NCI-H187 treated with DMSO at 0.1 percent for 48 hours (cell line): ENCODE measurements around the gene LAMP1.
"Not testable (repeated sequence)": the region's sequence is repeated elsewhere in the genome, so short reads cannot be mapped to it uniquely, and the experiment has no call there.

Experiments used
- DNase-seq: peaks from one replicate; lab custom pipeline; 2025; lab: John Stamatoyannopoulos, UW

LAMP1 gene

DNA sequence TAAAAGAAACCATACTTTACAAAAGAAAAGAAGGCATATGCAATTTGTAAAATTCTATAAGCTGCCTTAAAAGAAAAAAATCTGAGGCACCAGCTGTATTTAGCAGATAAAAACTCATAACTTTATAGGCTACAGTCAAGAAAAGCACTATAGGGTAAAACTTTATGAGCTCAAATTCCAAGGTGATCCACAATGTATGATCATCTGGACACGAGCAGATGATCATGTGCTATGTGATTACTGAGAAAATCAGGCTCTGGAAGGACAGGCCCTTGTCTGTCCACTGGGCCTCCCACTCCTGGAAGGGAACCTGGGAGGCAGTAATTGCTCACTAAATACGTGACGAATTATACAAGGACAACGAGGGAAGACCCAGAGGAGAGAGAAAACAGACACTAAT is 59.6 kb downstream of the LAMP1 start:
- DNase-seq = no peak

- DNase-seq = no peak
These were observed 60.5 kb downstream of the LAMP1 start for GRCh38 chr13:113357529-113357928.

- DNase-seq = no peak
These were observed 61.7 kb downstream of the LAMP1 start for GRCh38 chr13:113358653-113359190.

- no peak for DNase-seq
These were observed 62.5 kb downstream of the LAMP1 start for GRCh38 chr13:113359571-113359970.

- no peak for DNase-seq
These were observed 63.4 kb downstream of the LAMP1 start for GRCh38 chr13:113360446-113360845.

DNA sequence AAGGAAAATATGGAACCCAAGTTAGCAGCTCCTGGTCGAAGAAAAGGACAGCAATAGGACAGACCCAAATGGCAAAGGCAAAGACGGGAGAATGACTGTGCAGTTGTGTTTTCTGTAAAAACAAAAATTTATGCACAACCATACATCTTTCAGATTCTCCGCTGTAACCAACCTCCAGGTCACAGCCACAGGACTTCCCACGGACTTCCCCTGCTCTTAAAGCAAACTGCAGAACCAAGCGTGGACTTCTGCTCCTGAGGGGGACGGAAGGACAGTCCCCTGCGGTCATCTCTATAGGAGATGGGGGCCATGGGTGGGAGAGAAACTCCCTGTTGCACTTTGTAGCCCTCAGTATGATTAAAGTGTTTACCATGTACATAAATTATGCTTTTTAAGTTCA is 64.4 kb downstream of the LAMP1 start:
- DNase-seq = no peak

GRCh38 chr13:113364311-113364889 is 67.4 kb downstream of the LAMP1 start:
- no peak for DNase-seq

DNA sequence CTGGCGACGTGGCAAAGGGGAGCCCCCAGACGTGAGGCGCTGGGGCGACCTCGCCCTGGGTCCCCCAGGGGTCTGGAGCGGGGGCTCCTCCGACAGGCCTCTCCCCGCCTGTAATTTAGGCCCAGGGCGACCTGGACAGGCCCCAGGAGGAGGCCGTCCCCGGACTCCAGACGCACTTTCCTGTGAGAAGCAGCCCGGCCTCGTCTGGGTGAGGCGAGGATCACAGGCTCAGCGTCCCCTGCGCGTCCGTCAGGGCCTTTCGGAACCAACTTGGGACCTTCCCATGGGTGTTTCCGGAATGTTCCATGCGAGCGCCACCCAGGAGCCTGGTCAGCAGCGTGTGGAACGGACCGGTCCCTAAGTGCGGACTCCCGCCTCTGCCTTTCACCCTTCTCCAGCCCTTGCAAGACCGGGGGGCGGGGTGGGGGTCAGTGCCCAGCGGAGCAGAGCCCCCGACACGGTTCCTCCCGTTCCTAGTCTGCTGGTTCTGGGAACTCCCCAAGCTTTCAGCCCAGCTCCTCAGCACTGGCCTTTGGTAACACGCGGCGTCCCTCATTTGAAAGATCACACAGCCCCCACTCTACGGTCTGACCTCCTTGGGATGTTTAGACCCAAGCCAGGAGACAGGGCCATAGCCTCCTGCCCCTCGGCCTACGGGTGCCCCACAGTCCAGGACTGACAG is 68.0 kb downstream of the LAMP1 start:
- no peak for DNase-seq

DNA sequence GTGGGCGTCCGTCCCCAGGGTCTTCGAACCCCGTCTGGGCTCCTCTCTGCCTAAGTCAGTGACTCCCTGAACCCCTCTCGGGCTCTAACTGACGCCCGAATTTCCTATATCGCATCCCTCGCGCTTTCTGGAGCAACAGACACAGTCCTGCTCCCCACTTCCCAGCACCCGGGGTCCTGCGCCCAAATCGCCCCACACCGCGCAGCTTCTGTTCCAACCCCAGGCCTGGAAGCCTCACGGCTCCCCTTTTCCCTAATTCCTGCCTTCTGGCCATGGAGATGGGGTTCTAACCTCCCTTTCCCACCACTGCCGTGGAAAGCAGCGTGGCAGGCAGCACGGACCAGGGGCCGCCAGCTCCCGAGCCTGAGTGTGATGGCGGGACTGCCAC is 68.5 kb downstream of the LAMP1 start:
- no peak for DNase-seq

- no peak for DNase-seq
These were observed 69.0 kb downstream of the LAMP1 start for GRCh38 chr13:113365971-113366588.

DNA sequence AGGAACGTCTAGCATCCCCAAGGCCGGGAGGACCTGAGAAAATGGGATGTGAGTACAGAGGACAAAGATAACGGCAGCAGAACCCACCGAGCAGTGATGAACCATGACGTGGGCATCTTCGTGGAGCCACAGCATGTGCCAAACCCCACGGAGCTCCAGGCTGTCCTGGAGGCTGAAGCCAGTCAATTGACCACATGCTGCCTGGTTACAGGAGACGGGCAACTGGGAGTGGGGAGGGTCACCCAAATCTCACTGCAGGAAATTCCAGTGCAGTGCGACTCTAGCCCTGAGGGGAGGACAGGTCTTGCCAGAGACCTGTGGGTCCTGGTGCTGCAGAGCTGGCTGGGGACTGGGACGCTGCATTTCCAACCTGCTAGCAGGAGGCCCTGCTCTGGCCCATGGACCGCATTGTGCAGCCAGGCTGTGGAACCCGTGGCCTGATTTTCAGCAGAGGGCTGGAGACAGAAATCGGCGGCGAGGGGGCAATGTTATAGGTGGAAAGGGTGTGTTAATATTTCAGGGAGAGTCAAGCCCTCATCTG is 70.1 kb downstream of the LAMP1 start:
- no peak for DNase-seq

GRCh38 chr13:113367771-113368170 is 70.7 kb downstream of the LAMP1 start:
- DNase-seq = no peak

- DNase-seq = not testable (repeated sequence)
These were observed 71.3 kb downstream of the LAMP1 start for GRCh38 chr13:113368353-113368752.

DNA sequence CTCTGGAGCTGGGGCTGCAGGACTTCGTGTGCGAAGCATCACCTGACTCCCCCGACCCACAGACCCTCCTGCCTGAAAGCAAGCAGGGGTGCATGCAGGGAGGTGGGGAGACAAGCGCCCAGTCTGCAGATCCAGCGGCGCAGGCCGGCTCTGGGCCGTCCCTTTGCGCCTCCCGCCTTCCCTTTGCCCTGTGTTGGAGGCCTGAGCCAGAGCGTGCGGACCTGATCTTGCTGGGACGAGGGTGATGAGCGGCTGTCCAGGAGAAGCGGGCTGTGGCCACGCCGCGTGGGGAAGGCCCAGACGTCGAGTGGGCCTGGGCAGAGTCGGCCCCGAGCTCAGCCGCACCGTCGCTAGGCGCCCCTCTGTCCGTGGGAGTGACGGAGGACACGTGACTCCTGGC is 72.2 kb downstream of the LAMP1 start:
- DNase-seq = no peak

DNA sequence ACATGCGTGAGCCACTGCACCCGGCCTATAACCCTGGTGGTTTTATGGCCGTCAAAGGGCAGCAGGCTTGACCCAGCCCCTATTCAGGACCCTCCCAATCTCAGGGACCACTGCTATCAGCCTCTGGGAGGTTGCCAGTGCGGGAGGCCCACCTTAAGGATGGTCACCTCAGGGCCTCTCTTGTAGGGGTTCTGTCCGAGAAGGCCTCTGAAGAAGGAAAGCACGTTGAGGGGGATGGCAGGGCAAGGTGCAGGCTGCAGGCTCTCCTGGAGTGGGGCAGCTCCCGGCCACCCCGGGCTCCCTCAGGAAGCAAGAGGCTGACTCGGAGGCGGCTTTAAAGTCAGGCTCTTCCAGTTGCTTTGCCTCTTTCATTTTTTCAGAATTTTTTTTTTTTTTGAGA is 72.8 kb downstream of the LAMP1 start:
- DNase-seq = no peak

GRCh38 chr13:113371061-113371460 is 74.0 kb downstream of the LAMP1 start:
- no peak for DNase-seq

GRCh38 chr13:113371701-113372100 is 74.7 kb downstream of the LAMP1 start:
- DNase-seq = not testable (repeated sequence)
